NCI-H2227 (cell line): Measurements from ENCODE around the gene ZNF575.

ENCODE experiments used
- DNase-seq: peaks from one replicate; lab custom pipeline; 2025; ENCODE audit not compliant: unreplicated experiment; lab: John Stamatoyannopoulos, UW

Gene ZNF575, protein sequence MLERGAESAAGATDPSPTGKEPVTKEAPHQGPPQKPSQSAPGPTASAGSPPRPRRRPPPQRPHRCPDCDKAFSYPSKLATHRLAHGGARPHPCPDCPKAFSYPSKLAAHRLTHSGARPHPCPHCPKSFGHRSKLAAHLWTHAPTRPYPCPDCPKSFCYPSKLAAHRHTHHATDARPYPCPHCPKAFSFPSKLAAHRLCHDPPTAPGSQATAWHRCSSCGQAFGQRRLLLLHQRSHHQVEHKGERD

DNA sequence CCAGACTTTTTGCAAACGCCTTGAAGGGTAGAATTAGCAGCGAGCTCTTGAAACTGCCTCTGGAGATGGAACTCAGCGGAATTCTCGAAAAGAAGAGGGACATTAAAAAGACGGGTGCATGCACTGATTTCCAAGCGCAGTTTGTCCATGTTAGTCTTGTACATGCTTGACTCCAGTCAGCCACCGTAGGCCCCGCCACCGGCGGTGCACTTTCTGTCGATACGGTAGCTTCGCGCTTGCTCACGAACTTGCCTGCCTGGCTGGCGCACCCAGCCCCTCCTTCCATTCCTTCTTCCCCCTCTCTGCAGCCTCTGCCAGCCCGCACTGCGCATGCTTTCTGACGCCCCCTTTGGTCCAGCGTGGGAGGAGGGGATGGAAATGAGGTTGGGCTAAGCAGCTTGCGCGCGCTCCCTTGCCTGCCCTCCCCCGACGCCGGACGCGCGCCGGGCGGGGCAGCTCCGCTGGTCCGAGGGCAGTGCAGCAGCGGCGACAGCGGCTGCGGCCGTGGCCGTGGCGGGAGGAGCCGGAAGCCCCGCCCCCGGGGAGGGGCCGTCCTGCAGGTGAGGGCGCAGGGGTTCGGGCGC lies at the start of gene ZNF575:
ZNF575 (plus strand) TSS at position 227 of the 584 bp plus-strand sequence. CDS start 1,235 bp downstream, outside the sequence.
- peak; percentile 96 for DNase-seq

DNA sequence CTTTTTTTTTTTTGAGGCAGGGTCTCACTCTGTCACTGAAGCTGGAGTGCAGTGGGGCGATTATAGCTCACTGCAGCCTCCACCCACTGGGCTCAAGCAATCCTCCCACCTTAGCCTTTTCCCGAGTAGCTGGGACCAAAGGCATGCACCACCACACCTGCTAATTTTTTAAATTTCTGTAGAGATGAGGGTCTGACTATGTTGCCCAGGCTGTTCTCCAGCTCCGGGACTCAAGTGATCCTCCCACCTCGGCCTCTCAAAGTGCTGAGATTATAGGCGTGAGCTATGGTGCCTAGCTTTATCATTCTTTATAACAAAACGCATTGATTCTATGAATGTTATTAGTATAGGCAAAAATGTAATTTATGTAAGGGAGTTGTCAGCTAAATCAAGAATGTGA lies 49.7 kb upstream of the ZNF575 start:
- DNase-seq = no peak

DNA sequence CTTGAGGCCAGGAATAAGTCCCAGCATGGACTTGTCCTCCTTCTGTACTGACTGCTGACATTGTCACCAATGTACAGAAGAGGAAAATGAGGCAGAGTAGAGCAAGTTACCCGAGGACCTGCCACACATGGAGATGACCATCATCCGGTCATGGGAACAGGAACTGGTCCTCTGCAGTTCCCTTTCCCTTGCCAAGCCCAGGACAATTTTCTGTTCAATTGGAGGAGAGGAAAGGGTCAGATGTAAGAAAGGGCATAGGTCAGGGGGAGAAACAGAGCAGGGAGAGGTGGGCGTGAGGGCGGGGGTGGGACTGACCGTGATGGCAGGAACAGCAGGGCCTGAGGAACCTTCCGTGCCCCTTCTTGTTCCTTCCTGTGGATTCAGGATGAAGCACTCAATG lies 47.0 kb upstream of the ZNF575 start:
- DNase-seq = no peak

DNA sequence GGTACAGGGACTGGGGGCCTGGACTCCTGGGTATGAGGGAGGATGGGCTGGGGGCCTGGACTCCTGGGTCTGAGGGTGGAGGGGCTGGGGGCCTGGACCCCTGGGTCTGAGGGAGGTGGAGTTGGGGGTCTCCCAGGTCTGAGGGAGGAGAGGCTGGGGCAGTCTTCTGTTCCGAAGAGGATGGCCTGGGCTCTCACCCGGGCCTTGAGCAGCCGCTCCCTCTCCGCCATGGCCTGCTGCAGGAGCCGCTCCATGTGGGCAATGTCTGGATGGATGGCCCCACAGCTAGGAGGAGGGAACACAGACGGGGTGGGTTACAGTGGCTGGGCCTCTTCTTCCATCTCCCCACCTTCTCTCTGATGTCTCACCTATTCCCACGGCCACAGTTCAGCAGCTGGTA lies 46.6 kb upstream of the ZNF575 start:
- no peak for DNase-seq

DNA sequence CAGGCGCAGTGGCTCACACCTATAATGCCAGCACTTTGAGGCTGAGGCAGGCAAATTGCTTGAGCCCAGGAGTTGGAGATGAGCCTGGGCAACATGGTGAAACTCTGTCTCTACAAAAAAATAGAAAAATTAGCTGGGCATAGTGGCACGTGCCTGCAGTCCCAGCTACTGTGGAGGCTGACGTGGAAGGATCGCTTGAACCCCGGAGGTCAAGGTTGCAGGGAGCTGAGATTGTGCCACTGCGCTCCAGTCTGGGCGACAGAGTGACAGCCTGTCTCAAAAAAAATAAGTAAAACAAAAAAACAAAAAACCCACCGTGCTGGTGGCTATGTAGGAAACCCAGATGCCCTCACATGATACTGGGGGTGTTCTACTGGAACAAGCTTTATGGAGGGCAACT lies 44.8 kb upstream of the ZNF575 start:
- DNase-seq = no peak

DNA sequence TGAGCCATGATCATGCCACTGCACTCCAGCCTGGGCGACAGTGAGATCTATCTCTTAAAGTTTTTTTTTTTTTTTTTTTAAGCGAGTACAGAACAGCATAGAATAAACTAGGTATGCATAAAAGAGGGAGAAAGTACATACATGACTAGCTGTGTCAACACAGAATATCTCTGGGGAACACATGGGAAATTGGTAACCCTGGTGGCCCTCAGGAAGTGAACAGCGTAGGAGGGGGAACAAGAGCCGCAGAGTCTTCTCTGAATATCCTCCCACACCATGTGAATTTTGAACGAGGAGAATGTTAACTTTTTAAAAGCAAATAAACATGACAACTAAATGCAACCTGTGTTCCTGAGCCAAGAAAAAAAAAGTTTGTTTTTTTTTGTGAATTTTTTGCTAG lies 43.7 kb upstream of the ZNF575 start:
- DNase-seq = no peak

DNA sequence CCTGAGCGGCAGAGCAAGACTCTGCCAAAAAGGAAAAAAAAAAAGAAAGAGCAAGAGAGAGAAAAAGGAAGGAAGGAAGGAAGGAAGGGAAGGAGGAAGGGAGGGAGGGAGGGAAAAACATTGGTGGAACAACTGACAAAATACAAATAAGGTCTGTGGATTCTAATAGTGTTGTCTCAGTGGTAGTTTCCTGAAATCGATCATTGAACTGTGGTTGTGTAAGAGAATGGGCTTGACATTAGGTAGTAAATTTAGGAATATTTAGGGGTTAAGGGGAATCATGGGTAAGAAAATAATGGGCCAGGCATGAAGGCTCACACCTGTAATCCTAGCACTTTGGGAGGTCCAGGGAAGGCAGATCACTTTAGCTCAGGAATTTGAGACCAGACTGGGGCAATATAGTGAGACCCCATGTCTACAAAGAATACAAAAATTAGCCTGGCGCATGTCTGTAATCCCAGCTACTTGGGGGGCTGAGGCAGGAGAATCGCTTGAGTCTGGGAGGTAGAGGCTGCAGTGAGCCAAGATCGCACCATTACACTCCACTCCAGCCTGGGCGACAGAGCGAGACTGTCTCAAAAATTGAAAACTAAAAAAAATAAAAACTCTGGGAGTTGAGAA lies 42.9 kb upstream of the ZNF575 start:
- no peak for DNase-seq

DNA sequence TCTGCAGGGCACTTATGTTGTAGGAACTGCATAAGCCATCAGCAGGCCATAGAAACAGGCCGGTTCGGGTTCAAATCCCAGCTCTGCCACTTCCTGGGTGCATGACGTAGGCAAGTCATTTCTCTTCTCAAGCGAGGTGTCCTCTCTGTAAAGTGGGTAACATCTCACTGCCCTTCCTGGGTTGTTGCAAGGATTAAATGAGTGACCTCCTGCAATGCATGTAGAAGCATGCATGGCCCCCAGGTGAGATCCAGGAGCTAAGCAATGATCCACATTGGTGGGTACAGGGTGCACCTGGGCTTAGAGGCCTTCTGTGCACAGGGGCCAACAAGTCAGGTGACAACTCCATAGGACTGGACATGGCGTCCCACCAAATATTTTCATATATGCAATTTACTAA lies 42.2 kb upstream of the ZNF575 start:
- no peak for DNase-seq

DNA sequence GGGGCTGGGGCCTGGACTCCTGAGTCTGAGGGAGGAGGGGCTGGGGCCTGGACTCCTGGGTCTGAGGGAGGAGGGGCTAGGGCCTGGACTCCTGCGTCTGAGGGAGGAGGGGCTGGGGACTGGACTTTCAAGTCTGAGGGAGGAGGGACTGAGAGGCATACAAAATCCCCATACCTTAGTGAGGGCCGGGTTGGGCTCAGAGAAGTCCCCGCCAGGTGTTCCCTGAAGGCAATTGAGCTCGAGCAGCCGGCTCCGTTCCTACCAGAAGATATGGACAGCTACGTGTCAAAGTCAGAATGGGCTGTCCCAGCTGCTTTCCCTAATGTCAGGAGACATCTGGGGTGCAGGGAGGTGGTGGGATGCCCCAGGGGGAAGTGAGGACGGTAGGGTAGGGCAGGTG lies 37.9 kb upstream of the ZNF575 start:
- no peak for DNase-seq

DNA sequence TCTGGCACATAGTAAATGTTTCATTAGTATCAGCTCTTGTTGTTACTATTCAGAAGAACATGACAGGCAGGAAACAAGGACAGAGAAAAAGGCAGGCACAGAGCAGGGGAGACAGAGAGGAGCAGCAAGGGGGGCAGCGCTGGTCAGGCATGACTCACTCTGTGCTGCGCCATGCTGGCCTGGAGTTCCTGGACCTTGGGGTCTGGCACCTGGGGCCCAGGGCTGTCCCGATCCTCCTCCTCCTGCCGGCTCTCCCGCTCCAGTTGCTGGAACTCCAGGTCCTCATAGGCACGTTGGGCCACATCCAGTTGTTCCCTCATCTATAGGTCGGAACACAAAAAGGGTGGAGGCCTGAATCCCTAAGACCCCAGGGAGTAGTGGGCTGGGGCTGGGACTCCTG lies 36.0 kb upstream of the ZNF575 start:
- no peak for DNase-seq

DNA sequence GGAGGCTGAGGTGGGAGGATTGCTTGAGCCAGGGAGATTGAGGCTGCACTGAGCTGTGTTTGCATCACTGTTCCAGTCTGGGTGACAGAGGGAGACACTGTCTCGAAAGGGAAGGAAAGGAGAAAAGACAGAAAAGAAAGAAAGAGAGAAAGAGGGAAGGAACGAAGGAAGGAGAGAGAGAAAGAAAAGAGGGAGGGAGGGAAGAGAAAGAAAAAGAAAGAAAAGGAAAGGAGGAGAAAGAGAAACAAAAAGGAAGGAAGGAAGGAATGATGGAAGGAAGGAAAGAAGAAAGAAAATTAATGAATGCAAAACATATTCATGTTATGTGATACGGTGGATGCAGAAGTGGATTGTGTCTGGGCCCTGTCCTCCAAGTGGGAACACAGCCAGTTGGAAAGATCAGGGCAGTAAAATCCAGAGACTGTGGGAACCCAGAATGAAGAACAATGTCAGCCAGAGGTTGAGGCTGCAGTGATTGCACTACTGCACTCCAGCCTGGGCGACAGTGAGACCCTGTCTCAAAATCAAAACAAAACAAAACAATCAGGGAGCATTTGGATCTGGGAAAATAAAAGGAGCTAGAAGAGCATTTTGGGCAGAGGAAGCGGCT lies 34.6 kb upstream of the ZNF575 start:
- DNase-seq = no peak

DNA sequence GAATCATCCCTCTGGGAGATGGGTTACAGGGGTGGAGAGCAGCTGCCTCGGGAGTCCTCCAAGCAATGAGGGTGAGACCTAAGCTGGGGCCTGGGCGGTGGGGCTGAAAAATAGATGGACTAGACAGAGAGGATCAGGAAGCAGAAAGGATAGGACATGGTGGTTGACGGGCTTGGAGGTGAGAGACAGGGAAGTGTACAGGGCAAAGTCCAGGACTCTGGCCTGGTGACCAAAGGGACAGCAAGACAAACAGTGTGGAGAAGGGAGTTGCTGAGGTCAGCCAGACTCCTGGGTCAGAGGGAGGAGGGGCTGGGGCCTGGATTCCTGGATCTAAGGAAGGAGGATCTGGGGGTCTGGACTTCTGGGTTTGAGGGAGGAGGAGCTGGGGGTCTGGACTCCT lies 33.9 kb upstream of the ZNF575 start:
- DNase-seq = no peak

DNA sequence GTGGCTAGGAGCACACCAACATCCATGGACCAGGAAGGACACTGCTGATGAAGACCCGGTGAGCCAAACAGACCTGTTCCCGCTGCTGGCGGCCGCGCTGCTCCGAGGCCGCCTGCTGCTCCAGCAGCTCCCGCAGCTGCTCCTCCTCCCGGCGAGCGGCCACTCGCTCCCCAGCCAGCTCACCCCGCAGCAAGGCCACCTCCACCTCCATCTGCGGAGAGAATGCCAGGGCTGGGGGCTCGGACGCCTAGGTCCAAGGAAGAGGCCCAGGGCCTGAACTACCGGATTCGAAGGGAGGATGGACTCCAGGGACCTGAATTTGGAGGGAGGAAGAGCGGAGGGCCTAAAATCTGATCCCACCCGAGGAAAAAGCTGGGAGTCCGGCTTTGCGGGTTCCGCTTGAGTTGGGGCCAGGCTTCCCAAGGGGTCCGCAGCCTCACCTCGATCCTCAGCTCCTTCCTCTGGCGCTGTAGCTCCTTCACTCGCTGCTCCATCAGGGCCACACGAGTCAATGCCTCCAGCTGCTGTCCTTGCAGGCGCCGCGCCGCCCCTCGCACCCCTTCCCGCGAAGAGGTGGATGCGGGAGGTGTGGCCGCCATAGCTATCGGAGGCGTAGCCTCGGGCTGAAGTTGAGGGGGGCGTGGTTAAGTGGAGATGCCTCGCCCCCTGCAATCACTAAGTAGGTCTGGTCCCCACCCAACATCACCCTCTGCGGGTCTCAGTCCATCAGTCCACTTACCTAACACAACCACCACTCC lies 31.1 kb upstream of the ZNF575 start:
- no peak for DNase-seq

DNA sequence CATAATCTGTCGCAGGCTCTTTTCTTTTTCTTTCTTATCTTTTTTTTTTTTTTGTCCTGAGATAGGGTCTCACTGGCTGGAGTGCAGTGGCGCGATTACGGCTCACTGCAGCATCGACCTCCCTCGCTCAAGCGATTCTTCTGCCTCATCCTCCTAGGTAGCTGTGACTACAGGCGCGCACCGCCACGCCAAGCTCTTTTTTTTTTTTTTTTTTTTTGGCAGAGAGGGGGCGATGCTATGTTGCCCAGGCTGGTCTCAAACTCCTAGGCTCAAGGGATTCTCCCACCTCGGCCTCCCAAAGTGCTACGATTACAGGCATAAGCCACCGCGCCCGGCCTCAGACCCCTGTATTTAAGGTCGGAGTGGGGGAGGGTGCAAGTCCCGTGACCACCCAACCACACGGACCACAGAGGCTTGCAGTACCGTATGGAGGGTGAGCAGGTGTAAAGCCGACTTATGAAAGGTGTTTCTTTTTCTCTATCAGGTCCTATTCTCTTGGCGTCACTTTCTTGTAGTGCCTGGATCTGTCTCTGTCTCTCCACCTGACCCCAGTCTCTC lies 30.5 kb upstream of the ZNF575 start:
- DNase-seq = no peak

DNA sequence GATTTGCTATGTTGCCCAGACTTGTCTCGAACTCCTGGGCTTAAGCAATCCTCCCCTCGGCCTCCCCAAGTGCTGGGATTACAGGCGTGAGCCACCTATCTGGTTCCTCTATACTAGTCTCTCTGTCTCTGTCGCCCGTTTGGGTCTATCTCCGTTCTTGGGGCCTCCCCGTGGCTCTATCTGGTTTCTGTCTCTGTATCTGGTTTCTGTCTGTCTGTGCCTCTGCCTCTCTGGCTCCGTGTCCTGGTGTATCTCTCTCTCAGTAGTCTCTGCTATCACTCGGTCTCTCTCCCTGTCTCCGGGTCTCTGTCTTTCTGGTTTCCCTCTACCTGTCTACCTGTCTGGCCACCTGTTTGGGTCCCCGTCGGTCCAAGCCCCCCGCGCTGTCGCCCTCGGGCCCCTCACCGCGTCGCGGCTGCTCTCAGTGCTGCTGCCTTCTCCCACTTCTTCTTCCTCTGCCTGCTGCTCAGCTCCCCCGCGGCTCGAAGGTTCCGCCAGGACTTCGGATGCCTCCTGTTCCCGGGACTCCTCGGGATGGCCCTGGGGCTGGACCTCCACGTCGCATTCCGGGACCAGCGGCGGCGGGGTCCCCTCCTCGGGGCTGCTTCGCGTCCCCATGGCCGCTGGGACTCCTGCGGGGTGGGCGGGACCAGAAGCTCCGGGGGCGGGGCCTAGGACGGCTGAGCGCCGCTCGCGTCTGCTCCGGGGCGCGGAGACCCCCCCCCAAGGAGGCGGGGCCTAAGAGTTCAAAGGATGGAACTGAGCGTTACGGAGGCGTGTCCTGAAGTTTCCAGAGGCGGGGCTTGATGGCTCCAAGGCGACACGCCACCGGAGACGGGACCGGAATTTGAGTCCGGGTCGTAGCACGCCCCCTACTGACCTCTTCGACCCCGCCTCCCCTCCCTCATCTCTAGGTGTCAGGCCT lies 29.2 kb upstream of the ZNF575 start:
- peak; percentile 90 for DNase-seq

DNA sequence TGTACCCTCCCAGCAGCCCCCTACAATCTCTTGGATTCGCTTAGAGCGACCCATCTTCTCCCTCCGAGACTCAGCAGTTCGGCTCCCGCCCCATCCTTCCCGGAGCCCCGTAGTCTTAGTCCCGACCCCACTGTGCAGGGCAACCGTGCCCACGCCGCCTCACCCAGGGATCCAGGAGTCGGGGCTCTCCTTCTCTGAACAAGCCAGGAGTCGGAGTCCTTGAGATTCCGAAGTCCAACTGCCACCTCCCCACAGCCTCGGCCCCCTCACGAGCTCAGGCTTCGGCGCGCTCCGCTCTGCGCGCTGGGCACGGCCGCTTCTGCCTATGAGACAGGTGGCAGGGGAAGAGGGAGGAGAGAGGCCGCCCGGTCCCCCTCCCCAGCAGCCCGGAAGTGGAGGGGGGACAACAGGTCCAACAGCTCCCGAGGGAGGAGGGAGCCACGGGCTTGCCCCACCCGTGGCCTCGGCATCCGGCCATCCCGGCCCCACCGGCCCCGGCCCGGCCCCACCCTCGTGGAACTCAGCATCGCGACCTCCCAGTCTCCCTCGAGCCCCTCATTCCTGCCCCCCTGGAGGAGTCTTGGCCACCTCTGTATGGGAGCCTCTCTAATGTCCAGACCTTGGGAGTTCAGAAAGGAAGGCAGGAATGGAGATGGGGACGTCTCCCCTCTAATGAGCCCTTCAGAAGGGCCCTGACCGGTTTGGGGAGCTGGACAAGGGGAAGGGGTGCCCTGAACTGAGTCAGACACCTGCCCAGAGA lies 28.4 kb upstream of the ZNF575 start, which contains the start of gene PHLDB3:
PHLDB3 (minus strand) TSS at position 321 of the 760 bp plus-strand sequence. CDS start 628 bp downstream, outside the sequence.
- DNase-seq = peak; percentile 37

DNA sequence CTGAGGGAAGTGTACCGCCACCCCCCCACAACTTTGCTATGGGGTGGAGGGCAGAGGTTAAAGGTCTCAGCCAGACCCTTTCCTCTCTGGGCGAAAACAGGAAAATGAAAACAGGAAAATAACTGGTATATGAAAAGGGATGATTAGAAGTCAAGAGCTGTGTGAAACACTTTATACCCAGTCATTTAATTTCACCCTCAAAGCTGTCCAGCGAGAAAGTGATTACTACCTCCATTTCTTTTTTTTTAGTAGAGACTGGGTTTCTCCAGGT lies 27.9 kb upstream of the ZNF575 start:
- DNase-seq = no peak

DNA sequence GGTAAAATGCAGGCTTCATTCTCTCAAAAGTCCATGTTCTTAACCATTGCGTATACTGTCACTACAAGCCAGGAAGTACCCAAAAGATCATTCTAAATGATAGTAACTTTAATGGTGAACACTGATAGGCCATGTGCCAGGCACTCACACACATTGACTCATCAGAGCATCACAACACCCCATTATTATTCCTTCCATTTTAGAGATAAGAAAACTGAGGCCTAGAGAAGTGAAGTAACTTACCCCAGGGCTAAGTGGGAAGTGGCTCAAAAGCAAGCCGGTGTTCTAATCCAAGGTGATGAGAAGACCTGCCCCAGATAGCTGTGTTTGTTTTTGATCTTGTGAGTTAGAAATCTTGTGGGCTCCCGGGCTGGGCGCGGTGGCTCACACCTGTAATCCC lies 27.0 kb upstream of the ZNF575 start:
- DNase-seq = no peak

DNA sequence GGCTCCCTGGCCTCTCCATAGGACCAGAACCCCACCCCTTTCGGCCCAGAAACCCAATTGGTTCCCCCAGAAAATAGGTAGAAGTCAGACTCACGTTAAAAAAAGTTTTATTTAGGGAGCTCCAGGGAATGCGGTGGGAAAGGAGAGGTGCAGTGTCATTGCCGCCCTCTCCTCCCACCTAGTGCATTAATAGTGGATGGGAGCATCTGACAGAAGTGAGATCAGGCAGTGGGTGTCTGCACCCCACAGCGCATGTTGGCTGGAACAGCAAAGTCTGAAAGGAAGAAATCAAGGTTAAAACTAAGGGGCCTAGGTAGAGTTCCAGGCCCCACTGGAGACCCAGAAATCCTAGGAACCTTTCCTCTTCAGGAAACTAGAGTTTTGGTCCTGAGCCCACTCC lies 26.4 kb upstream of the ZNF575 start:
- DNase-seq = no peak

DNA sequence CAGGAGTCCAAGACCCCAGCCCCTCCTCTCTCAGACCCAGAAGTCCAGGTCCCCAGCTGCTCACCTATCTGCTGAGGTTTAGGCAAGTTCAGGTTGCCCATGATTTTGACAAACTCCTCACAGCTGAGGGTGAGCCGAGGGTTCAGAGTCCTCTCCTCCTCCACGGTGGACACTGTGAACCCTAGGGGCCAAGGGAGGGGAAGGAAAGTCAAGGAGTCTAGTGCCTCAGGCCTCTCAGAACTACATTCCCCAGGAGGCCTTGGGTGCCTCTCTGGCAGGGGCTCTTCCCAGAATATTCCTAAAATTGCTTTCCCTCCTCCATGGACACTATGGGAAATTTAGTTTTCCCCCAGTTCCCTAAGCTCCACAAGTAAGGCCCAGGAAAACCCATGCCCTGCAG lies 25.1 kb upstream of the ZNF575 start:
- DNase-seq = no peak
